A673 (cell line): ENCODE results near the gene REG4.

Experiments
- CTCF ChIP-seq: fragments of 300-800, 200-600 bp; sonication (generic); conservative IDR thresholded peaks from 2 replicates; pipeline ENCODE4 v1.5.1; 2017; ENCODE audit warnings: low read depth, mild to moderate bottlenecking, antibody characterized with exemption, low read length, moderate library complexity, mixed read lengths
- EZH2 ChIP-seq: fragments of 200-600 bp; sonication (generic); IDR thresholded peaks from 2 replicates; pipeline ENCODE4 v1.6.1; 2017; ENCODE audit warnings: borderline replicate concordance, low read depth, mild to moderate bottlenecking, mixed read lengths, antibody characterized with exemption, low read length; ENCODE audit not compliant: poor library complexity, severe bottlenecking

- TF ChIP-seq CTCF (no peak), EZH2 (no peak)
Observed at GRCh38 chr1:119778359-119778758, 32.9 kb downstream of the REG4 start.
